HepG2 (cell line): ENCODE data around the gene TBCD. TPM values are rescaled to one million over a fixed set of nuclear protein-coding genes. Genes with fewer than 3 reads are reported as not detected.

ENCODE experiments used
- FOXA1 ChIP-seq, 2 experiments: fragments of 450-650 bp in 1 of 2; sonication (generic) in 1 of 2; formaldehyde crosslinking in 1 of 2; IDR thresholded peaks; 2 replicates each; pipeline versions ENCODE4 v1.4.0 to v1.6.1; 2016 to 2020; ENCODE audit warnings: missing genetic modification reagents in 1 of 2
- IRF2 ChIP-seq: IDR thresholded peaks from 2 replicates; pipeline ENCODE4 v1.6.1; 2018; ENCODE audit warnings: missing genetic modification reagents, missing compliant biosample characterization
- MAFF ChIP-seq: IDR thresholded peaks from 2 replicates; pipeline ENCODE4 v1.6.1; 2011; ENCODE audit warnings: low read depth, low read length, improper control_type of control experiment
- MED1 ChIP-seq: sonication (generic); formaldehyde crosslinking; IDR thresholded peaks from 2 replicates; pipeline ENCODE4 v1.4.0; 2020; ENCODE audit warnings: missing genetic modification reagents
- MIXL1 ChIP-seq: IDR thresholded peaks from 2 replicates; pipeline ENCODE4 v1.6.1; 2016
- SIN3A ChIP-seq: IDR thresholded peaks from 2 replicates; pipeline ENCODE4 v1.6.1; 2011; ENCODE audit warnings: low read depth, mild to moderate bottlenecking, control low read depth, low read length, borderline replicate concordance
- TRIM24 ChIP-seq: sonication (generic); formaldehyde crosslinking; IDR thresholded peaks from 2 replicates; pipeline ENCODE4 v1.8.0; 2022; ENCODE audit warnings: mild to moderate bottlenecking, missing genetic modification reagents
- ZBTB38 ChIP-seq: sonication (generic); formaldehyde crosslinking; IDR thresholded peaks from 2 replicates; pipeline ENCODE4 v1.5.1; 2020; ENCODE audit warnings: mild to moderate bottlenecking, missing genetic modification reagents
- ZFP36L2 ChIP-seq: sonication (generic); formaldehyde crosslinking; IDR thresholded peaks from 2 replicates; pipeline ENCODE4 v1.4.0; 2020; ENCODE audit warnings: missing genetic modification reagents
- ZNF446 ChIP-seq: sonication (generic); formaldehyde crosslinking; IDR thresholded peaks from 2 replicates; pipeline ENCODE4 v1.5.0; 2020; ENCODE audit warnings: mild to moderate bottlenecking, missing genetic modification reagents
- ZNF652 ChIP-seq: IDR thresholded peaks from 2 replicates; pipeline ENCODE4 v1.6.1; 2016; ENCODE audit warnings: low read depth, borderline replicate concordance
- polyA plus RNA-seq, 8 experiments: library from polyadenylated mRNA; depleted of rRNA in 3 of 8; stranded (reverse) in 7 of 8; unstranded in 1 of 8; fragments of >200 nt; fragmentation: Illumina TruSeq in 4 of 8; extraction: Trizol in 4 of 8; gene quantifications; 2 replicates each; pipeline versions ENCODE4 v1.2.1 to v1.2.3, GENCODE V29; 2011 to 2016; ENCODE audit warnings: low read depth in 4 of 8, missing spikeins in 1 of 8, mixed read lengths in 1 of 8; ENCODE audit not compliant: insufficient read depth in 1 of 8
- total RNA-seq, 5 experiments: library from RNA; depleted of rRNA; stranded (reverse); fragments of >200 nt; fragmentation: Illumina TruSeq; extraction: Trizol; gene quantifications; 2 replicates each; pipeline ENCODE4 v1.2.3, GENCODE V29; 2016; ENCODE audit warnings: low read depth in 1 of 5
- TF ChIP-seq, protein P1 (sequence below): sonication (generic); formaldehyde crosslinking; IDR thresholded peaks from 2 replicates; pipeline ENCODE4 v1.4.0; 2020; ENCODE audit warnings: mild to moderate bottlenecking, missing genetic modification reagents
- TF ChIP-seq, protein P2 (sequence below): IDR thresholded peaks from 2 replicates; pipeline ENCODE4 v1.6.1; 2016; ENCODE audit warnings: low read depth
- TF ChIP-seq, protein P3 (sequence below): IDR thresholded peaks from 2 replicates; pipeline ENCODE4 v1.6.1; 2016; ENCODE audit warnings: low read depth, control low read depth
- TF ChIP-seq, protein P4 (sequence below): sonication (generic); formaldehyde crosslinking; IDR thresholded peaks from 2 replicates; pipeline ENCODE4 v1.4.0; 2020; ENCODE audit warnings: mild to moderate bottlenecking, missing genetic modification reagents
- TF ChIP-seq, protein P5 (sequence below): sonication (generic); formaldehyde crosslinking; IDR thresholded peaks from 2 replicates; pipeline ENCODE4 v1.5.0; 2020; ENCODE audit warnings: mild to moderate bottlenecking, missing genetic modification reagents, moderate library complexity
- TF ChIP-seq, protein P6 (sequence below): sonication (generic); formaldehyde crosslinking; IDR thresholded peaks from 2 replicates; pipeline ENCODE4 v1.8.1; 2023; ENCODE audit warnings: missing genetic modification reagents, mild to moderate bottlenecking, borderline replicate concordance
- TF ChIP-seq, protein P7 (sequence below): sonication (generic); formaldehyde crosslinking; IDR thresholded peaks from 2 replicates; pipeline ENCODE4 v1.5.0; 2020; ENCODE audit warnings: mild to moderate bottlenecking, missing genetic modification reagents, borderline replicate concordance

Gene TBCD
- total and polyA plus RNA-seq, 2 of the 13 experiments (the other 11 are each of a cell fraction or from before 2014, with no cell fraction given), result 33.9 to 54.8 TPM

DNA sequence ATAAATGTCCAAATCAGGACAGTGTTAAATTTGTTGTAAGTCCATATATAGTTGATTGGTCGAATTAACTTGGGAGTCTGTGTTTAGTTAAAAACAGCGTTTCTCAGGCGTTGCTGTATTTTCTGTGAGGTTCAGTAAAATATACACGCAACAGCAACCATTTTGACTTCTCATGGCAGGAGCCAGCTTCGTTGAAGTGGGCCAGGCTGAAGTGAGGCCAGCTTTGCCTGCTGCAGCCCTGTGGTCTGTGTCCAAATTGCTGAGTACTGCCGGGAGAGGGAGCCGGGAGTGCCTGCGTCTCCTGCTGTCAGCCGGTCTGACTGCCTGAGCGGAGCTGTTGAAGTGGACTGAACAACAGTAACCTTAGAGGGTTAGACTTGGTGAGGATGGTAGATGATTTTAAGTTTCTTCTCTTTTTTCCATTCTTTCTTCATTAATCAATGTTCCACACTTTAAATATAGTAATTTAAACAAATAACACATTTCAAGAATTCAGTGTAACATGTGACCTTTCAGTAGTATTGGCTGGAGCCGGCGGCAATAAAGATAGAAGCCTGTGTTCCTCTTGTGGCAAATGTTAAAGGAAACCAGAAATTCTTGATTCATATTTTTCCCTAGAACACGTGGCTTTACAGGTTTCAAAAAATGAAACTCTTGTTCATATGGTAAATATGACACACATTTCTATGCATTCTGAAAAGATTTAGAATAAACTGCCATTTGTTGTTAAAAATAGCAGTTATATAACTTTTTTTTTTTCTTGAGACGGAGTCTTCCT is 124.9 kb downstream of the TBCD start (continued):
- TF ChIP-seq, protein P1, sequence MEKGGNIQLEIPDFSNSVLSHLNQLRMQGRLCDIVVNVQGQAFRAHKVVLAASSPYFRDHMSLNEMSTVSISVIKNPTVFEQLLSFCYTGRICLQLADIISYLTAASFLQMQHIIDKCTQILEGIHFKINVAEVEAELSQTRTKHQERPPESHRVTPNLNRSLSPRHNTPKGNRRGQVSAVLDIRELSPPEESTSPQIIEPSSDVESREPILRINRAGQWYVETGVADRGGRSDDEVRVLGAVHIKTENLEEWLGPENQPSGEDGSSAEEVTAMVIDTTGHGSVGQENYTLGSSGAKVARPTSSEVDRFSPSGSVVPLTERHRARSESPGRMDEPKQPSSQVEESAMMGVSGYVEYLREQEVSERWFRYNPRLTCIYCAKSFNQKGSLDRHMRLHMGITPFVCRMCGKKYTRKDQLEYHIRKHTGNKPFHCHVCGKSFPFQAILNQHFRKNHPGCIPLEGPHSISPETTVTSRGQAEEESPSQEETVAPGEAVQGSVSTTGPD (CRISPR knock-in tag), result no peak
- TF ChIP-seq SIN3A, result no peak
- no peak for TF ChIP-seq ZFP36L2 (CRISPR knock-in tag)
- TF ChIP-seq, protein P2, sequence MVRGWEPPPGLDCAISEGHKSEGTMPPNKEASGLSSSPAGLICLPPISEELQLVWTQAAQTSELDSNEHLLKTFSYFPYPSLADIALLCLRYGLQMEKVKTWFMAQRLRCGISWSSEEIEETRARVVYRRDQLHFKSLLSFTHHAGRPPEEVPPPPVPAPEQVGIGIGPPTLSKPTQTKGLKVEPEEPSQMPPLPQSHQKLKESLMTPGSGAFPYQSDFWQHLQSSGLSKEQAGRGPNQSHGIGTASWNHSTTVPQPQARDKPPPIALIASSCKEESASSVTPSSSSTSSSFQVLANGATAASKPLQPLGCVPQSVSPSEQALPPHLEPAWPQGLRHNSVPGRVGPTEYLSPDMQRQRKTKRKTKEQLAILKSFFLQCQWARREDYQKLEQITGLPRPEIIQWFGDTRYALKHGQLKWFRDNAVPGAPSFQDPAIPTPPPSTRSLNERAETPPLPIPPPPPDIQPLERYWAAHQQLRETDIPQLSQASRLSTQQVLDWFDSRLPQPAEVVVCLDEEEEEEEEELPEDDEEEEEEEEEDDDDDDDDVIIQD (CRISPR knock-in tag), result no peak
- TF ChIP-seq, protein P3, sequence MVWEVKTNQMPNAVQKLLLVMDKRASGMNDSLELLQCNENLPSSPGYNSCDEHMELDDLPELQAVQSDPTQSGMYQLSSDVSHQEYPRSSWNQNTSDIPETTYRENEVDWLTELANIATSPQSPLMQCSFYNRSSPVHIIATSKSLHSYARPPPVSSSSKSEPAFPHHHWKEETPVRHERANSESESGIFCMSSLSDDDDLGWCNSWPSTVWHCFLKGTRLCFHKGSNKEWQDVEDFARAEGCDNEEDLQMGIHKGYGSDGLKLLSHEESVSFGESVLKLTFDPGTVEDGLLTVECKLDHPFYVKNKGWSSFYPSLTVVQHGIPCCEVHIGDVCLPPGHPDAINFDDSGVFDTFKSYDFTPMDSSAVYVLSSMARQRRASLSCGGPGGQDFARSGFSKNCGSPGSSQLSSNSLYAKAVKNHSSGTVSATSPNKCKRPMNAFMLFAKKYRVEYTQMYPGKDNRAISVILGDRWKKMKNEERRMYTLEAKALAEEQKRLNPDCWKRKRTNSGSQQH, result no peak
- TF ChIP-seq MAFF, result no peak
- TF ChIP-seq IRF2 (CRISPR knock-in tag), result peak; percentile 49; the same call in 1 of the 2 replicates
- TF ChIP-seq ZNF652, result no peak
- TF ChIP-seq MED1 (CRISPR knock-in tag), result no peak
- TF ChIP-seq MIXL1 (CRISPR knock-in tag), result peak; percentile 52; the same call in 1 of the 2 replicates
- peak; percentile 83; the same call in 1 of the 2 replicates for TF ChIP-seq ZBTB38 (CRISPR knock-in tag)
- TF ChIP-seq FOXA1 (IDR thresholded peaks at IDR 0.05), result no peak
- no peak for TF ChIP-seq FOXA1 (CRISPR knock-in tag; IDR thresholded peaks at IDR 0.05)
- TF ChIP-seq, protein P4, sequence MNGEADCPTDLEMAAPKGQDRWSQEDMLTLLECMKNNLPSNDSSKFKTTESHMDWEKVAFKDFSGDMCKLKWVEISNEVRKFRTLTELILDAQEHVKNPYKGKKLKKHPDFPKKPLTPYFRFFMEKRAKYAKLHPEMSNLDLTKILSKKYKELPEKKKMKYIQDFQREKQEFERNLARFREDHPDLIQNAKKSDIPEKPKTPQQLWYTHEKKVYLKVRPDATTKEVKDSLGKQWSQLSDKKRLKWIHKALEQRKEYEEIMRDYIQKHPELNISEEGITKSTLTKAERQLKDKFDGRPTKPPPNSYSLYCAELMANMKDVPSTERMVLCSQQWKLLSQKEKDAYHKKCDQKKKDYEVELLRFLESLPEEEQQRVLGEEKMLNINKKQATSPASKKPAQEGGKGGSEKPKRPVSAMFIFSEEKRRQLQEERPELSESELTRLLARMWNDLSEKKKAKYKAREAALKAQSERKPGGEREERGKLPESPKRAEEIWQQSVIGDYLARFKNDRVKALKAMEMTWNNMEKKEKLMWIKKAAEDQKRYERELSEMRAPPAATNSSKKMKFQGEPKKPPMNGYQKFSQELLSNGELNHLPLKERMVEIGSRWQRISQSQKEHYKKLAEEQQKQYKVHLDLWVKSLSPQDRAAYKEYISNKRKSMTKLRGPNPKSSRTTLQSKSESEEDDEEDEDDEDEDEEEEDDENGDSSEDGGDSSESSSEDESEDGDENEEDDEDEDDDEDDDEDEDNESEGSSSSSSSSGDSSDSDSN (CRISPR knock-in tag), result peak; percentile 62
- TF ChIP-seq, protein P5, sequence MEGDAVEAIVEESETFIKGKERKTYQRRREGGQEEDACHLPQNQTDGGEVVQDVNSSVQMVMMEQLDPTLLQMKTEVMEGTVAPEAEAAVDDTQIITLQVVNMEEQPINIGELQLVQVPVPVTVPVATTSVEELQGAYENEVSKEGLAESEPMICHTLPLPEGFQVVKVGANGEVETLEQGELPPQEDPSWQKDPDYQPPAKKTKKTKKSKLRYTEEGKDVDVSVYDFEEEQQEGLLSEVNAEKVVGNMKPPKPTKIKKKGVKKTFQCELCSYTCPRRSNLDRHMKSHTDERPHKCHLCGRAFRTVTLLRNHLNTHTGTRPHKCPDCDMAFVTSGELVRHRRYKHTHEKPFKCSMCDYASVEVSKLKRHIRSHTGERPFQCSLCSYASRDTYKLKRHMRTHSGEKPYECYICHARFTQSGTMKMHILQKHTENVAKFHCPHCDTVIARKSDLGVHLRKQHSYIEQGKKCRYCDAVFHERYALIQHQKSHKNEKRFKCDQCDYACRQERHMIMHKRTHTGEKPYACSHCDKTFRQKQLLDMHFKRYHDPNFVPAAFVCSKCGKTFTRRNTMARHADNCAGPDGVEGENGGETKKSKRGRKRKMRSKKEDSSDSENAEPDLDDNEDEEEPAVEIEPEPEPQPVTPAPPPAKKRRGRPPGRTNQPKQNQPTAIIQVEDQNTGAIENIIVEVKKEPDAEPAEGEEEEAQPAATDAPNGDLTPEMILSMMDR, result peak; percentile 78
- TF ChIP-seq, protein P6, sequence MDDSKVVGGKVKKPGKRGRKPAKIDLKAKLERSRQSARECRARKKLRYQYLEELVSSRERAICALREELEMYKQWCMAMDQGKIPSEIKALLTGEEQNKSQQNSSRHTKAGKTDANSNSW (CRISPR knock-in tag), result no peak
- TF ChIP-seq, protein P7, sequence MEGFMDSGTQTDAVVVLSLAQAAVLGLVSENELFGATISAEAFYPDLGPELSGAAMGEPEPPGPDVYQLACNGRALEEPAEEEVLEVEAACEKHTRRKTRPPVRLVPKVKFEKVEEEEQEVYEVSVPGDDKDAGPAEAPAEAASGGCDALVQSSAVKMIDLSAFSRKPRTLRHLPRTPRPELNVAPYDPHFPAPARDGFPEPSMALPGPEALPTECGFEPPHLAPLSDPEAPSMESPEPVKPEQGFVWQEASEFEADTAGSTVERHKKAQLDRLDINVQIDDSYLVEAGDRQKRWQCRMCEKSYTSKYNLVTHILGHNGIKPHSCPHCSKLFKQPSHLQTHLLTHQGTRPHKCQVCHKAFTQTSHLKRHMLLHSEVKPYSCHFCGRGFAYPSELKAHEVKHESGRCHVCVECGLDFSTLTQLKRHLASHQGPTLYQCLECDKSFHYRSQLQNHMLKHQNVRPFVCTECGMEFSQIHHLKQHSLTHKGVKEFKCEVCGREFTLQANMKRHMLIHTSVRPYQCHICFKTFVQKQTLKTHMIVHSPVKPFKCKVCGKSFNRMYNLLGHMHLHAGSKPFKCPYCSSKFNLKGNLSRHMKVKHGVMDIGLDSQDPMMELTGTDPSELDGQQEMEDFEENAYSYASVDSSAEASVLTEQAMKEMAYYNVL (CRISPR knock-in tag), result no peak
- peak; percentile 82; the same call in 1 of the 2 replicates for TF ChIP-seq ZNF446
- no peak for TF ChIP-seq TRIM24 (CRISPR knock-in tag)
